B cell (primary cell): ENCODE data around the gene TBCCD1. TPM values are rescaled to one million over a fixed set of nuclear protein-coding genes. Genes with fewer than 3 reads are reported as not detected.

Experiments
- ATAC-seq: fragments of 200-7000 bp; cut with Tn5 transposase; one replicate; pipeline ENCODE4 v1.10.0; 2021; ENCODE audit warnings: low read depth, mild to moderate bottlenecking, moderate number of reproducible peaks, moderate library complexity
- CTCF ChIA-PET: fragments of 350-600 bp; sonication (Branson Sonifier 250); formaldehyde crosslinking; loops from one replicate; lab custom pipeline; 2021; ENCODE audit warnings: antibody characterized with exemption, inconsistent platforms; lab: Charles Lee
- POLR2A ChIA-PET: fragments of 350-600 bp; sonication (Branson Sonifier 250); formaldehyde crosslinking; loops from one replicate; lab custom pipeline; 2021; ENCODE audit warnings: antibody characterized with exemption; lab: Charles Lee
- DNase-seq: peaks from one replicate; pipeline ENCODE4 v3.0.0; 2013
- H2AFZ ChIP-seq: 2 replicates; pipeline ENCODE4 v1.6.1; 2012; ENCODE audit warnings: mild to moderate bottlenecking, low read depth, low read length; ENCODE audit not compliant: insufficient read depth, poor library complexity, severe bottlenecking
- H3K27ac ChIP-seq, 2 donors: 1 replicate in 1 of 2; 2 replicates in 1 of 2; pipeline ENCODE4 v1.5.1; 2012 to 2013; ENCODE audit warnings: low read length in 2 of 2, mild to moderate bottlenecking in 2 of 2, moderate library complexity in 1 of 2
- H3K27me3 ChIP-seq, 4 experiments: fragments of 200-600 bp in 1 of 4; sonication (generic) in 1 of 4; replicated peaks in 1 of 4; 1 replicate in 2 of 4; 2 replicates in 2 of 4; pipeline versions ENCODE4 v1.6.1 to v1.7.0; 2013 to 2016; ENCODE audit warnings: low read length in 3 of 4, mild to moderate bottlenecking in 2 of 4, mixed read lengths in 1 of 4, moderate library complexity in 1 of 4; ENCODE audit not compliant: insufficient read depth in 4 of 4, control insufficient read depth in 3 of 4; ENCODE audit errors: control extremely low read depth in 1 of 4
- H3K36me3 ChIP-seq, 2 experiments: replicated peaks in 1 of 2; 1 replicate in 1 of 2; 2 replicates in 1 of 2; pipeline versions ENCODE4 v1.6.1 to v1.7.1; 2013; ENCODE audit warnings: low read length in 1 of 2; ENCODE audit not compliant: insufficient read depth in 2 of 2, control insufficient read depth in 1 of 2; ENCODE audit errors: control extremely low read depth in 1 of 2, extremely low read depth in 1 of 2
- H3K4me1 ChIP-seq, 2 donors: fragments of 200-600 bp in 1 of 2; sonication (generic) in 1 of 2; 1 replicate in 1 of 2; 2 replicates in 1 of 2; pipeline versions ENCODE4 v1.5.1 to v1.6.1; 2013 to 2017; ENCODE audit warnings: low read length in 2 of 2; ENCODE audit not compliant: control insufficient read depth in 2 of 2, insufficient read depth in 2 of 2
- H3K4me2 ChIP-seq: replicated peaks from 2 replicates; pipeline ENCODE3; 2012; ENCODE audit warnings: mild to moderate bottlenecking, low read depth, low read length; ENCODE audit not compliant: poor library complexity, severe bottlenecking
- H3K4me3 ChIP-seq, 5 experiments: fragments of 200-600 bp in 1 of 5; sonication (generic) in 1 of 5; 1 replicate in 3 of 5; 2 replicates in 2 of 5; pipeline versions ENCODE4 v1.5.1 to v1.7.0; 2011 to 2016; ENCODE audit warnings: low read length in 4 of 5, mild to moderate bottlenecking in 4 of 5, low read depth in 2 of 5, control low read depth in 1 of 5, moderate library complexity in 1 of 5; ENCODE audit not compliant: insufficient read depth in 1 of 5; ENCODE audit errors: control extremely low read depth in 1 of 5, extremely low read depth in 1 of 5
- H3K79me2 ChIP-seq: fragments of 200-600 bp; sonication (generic); one replicate; pipeline ENCODE4 v1.6.0; 2016; ENCODE audit warnings: low read length; ENCODE audit not compliant: control insufficient read depth, insufficient read depth
- H3K9ac ChIP-seq: fragments of 200-600 bp; sonication (generic); 2 replicates; pipeline ENCODE4 v1.6.1; 2017; ENCODE audit warnings: mild to moderate bottlenecking, low read length, moderate library complexity
- H3K9me3 ChIP-seq, 3 donors: one replicate each; pipeline versions ENCODE4 v1.6.1 to v1.7.1; 2013; ENCODE audit warnings: low read length in 2 of 3; ENCODE audit not compliant: control insufficient read depth in 2 of 3, insufficient read depth in 1 of 3; ENCODE audit errors: control extremely low read depth in 1 of 3
- H4K20me1 ChIP-seq: 2 replicates; pipeline ENCODE4 v1.6.0; 2012; ENCODE audit warnings: mild to moderate bottlenecking, low read length; ENCODE audit not compliant: insufficient read depth, control insufficient read depth, poor library complexity, severe bottlenecking
- H3K27ac Mint-ChIP-seq: one replicate; pipeline ENCODE4 v1.8.0; 2021; ENCODE audit warnings: mixed read lengths
- H3K27me3 Mint-ChIP-seq: one replicate; pipeline ENCODE4 v1.8.0; 2021; ENCODE audit warnings: mixed read lengths
- H3K4me1 Mint-ChIP-seq: one replicate; pipeline ENCODE4 v1.8.0; 2021; ENCODE audit warnings: mixed read lengths
- H3K4me3 Mint-ChIP-seq: one replicate; pipeline ENCODE4 v1.8.0; 2021; ENCODE audit warnings: mixed read lengths
- H3K9me3 Mint-ChIP-seq: one replicate; pipeline ENCODE4 v1.8.0; 2022; ENCODE audit warnings: mixed read lengths; ENCODE audit not compliant: insufficient read depth
- EZH2 ChIP-seq: IDR thresholded peaks from 2 replicates; pipeline ENCODE4 v1.6.1; 2012; ENCODE audit warnings: borderline replicate concordance, low read depth, mild to moderate bottlenecking, moderate library complexity, low read length; ENCODE audit not compliant: insufficient read depth, poor library complexity, severe bottlenecking
- WGBS: methylation state at CpG from one replicate; pipeline ENCODE4 v1.1.5; 2013; ENCODE audit warnings: missing lambda C conversion rate; ENCODE audit not compliant: insufficient coverage; 5-methylcytosine and 5-hydroxymethylcytosine counted together
- intact Hi-C: fragments of 100-400 bp; cut with micrococcal nuclease; formaldehyde crosslinking; loops from one replicate; pipeline ENCODE4 v1.10.0; 2022
- polyA plus RNA-seq: library from polyadenylated mRNA; depleted of rRNA; stranded (reverse); fragments of >200 nt; gene quantifications from 2 replicates; pipeline ENCODE4 v1.2.3, GENCODE V29; 2012
- total RNA-seq, 2 donors: library from RNA; stranded (reverse); fragments of 120-200 nt in 1 of 2; gene quantifications; 1 replicate in 1 of 2; 2 replicates in 1 of 2; pipeline versions ENCODE4 v1.2.3 to v1.2.4, GENCODE V29; 2013 to 2022
- TF ChIP-seq, protein P1 (sequence below): fragments of 200-600 bp; IDR thresholded peaks from one replicate; pipeline ENCODE4 v1.8.0; 2022; ENCODE audit warnings: antibody characterized with exemption, mild to moderate bottlenecking

The TBCCD1 gene
- total and polyA plus RNA-seq, 2 donors (not counting 1 experiment from before 2014, with no cell fraction given) = 15.9 to 17.3 TPM

DNA sequence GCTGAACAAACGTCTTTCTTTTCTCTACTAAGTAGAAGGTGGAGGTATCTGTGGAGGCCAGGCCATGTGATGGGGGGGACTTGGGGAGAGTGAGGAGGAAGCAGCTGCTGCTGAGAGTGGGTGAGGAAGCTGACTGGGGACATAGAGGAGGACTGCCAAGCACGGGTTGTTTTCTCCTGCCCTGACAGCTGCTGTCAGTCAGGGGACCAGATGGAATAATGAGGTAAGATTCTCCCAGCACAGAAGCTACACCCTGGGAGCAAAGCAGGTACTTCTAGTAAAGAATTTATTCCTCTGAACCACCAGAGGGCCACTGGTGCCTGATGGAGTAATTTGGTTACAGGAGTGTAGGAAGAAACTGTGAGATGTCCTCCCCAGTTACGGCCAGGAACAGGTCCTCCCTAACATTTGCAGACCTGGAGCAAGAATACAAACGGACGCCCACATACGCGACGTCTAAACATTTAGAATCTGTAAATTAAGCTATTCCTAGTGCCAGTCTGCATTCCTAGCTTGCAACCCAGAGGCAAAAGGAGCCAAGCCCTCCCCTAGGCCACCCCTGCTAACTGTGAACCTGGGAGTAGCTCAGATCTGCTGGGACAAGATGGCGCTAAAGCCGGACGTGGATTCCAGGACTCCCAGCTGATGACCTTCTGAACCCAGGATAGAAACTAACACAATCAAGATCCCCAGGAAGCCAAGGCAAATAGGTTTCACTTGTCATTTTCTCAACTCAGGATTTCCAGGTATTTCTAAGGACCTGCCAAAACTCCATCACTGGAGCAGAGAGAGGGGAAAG is 37.7 kb downstream of the TBCCD1 start:
- no peaks in the 10 kb centered on the region for H3K79me2 ChIP-seq
- peak; percentile 61 for DNase-seq
- POLR2A ChIA-PET = no interaction called here
- H3K4me2 ChIP-seq = peak overlapping the region; percentile 31
- peaks cover 0 to 2% (median 0%) of the 10 kb centered on the region in 4 experiments for H3K27me3 ChIP-seq
- Mint-ChIP-seq H3K27ac (peak overlapping the region; percentile 34), H3K27me3 (no peaks in the 10 kb centered on the region), H3K9me3 (no peaks in the 10 kb centered on the region), H3K4me3 (peak overlapping the region; percentile 0), H3K4me1 (peaks cover 88% of the 10 kb centered on the region)
- H2AFZ ChIP-seq = no peak overlapping the region
- no peak overlapping the region for H3K4me3 ChIP-seq
- TF ChIP-seq, protein P1, sequence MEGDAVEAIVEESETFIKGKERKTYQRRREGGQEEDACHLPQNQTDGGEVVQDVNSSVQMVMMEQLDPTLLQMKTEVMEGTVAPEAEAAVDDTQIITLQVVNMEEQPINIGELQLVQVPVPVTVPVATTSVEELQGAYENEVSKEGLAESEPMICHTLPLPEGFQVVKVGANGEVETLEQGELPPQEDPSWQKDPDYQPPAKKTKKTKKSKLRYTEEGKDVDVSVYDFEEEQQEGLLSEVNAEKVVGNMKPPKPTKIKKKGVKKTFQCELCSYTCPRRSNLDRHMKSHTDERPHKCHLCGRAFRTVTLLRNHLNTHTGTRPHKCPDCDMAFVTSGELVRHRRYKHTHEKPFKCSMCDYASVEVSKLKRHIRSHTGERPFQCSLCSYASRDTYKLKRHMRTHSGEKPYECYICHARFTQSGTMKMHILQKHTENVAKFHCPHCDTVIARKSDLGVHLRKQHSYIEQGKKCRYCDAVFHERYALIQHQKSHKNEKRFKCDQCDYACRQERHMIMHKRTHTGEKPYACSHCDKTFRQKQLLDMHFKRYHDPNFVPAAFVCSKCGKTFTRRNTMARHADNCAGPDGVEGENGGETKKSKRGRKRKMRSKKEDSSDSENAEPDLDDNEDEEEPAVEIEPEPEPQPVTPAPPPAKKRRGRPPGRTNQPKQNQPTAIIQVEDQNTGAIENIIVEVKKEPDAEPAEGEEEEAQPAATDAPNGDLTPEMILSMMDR = peak; percentile 23
- TF ChIP-seq EZH2 = no peak
- H4K20me1 ChIP-seq = no peaks in the 10 kb centered on the region
- H3K4me1 ChIP-seq = peaks cover 76 to 84% of the 10 kb centered on the region in 2 donors
- WGBS = 57% methylated on average over 10 of the region's 11 CpGs
- no peak overlapping the region for H3K9ac ChIP-seq
- CTCF ChIA-PET = interaction anchor here (0.6 to 2.8 kb wide), 13 partner anchors 10 to 586 kb away, joined by 3 to 27 read pairs (median 5); partner anchors contain the start of gene TBCCD1
- H3K27ac ChIP-seq = peak overlapping the region in 1 of 2 donors; percentile 61
- no peak for ATAC-seq
- H3K36me3 ChIP-seq = no peaks in the 10 kb centered on the region
- intact Hi-C loops = no loop called here
- peaks cover 0 to 5% (median 2%) of the 10 kb centered on the region in 3 donors for H3K9me3 ChIP-seq

GRCh38 chr3:186526256-186526606 is 40.9 kb downstream of the TBCCD1 start:
- peak overlapping the region; percentile 90 for H3K27ac Mint-ChIP-seq
- Histone ChIP-seq H3K27ac (peak overlapping the region; percentile 74 to 79), H3K9me3 (peaks cover 0 to 5% (median 2%) of the 10 kb centered on the region in 3 donors), H3K79me2 (no peaks in the 10 kb centered on the region), H3K4me3 (peak overlapping the region in 1 of 5 experiments; percentile 15), H2AFZ (peak overlapping the region; percentile 6), H3K36me3 (no peaks in the 10 kb centered on the region), H3K9ac (no peak overlapping the region), H3K4me1 (peaks cover 58 to 65% of the 10 kb centered on the region in 2 donors), H4K20me1 (no peaks in the 10 kb centered on the region), H3K27me3 (peaks cover 0 to 4% (median 1%) of the 10 kb centered on the region in 4 experiments), H3K4me2 (peak overlapping the region; percentile 52)
- H3K9me3 Mint-ChIP-seq = no peaks in the 10 kb centered on the region
- ATAC-seq (peak; percentile 71), DNase-seq (peak; percentile 84)
- ChIA-PET POLR2A (interaction anchor here (0.9 to 1.0 kb wide), 2 partner anchors 8 to 14 kb away, joined by 3 read pairs; no protein-coding TSS in a partner anchor), CTCF (interaction anchor here (0.5 to 3.8 kb wide), 11 partner anchors 8 to 614 kb away, joined by 3 to 24 read pairs (median 3); no protein-coding TSS in a partner anchor)
- TF ChIP-seq, protein P1 = no peak
- no peak for TF ChIP-seq EZH2
- H3K4me1 Mint-ChIP-seq = peaks cover 79% of the 10 kb centered on the region
- 13% methylated on average over 4 of the region's 6 CpGs for WGBS
- H3K27me3 Mint-ChIP-seq = peaks cover 3% of the 10 kb centered on the region
- intact Hi-C loops = no loop called here
- peak overlapping the region; percentile 42 for H3K4me3 Mint-ChIP-seq
